HPDE6-E6E7 (cell line): ENCODE data around the gene DNMBP.

Experiments
- DNase-seq: peaks from one replicate; pipeline ENCODE4 v3.0.0; 2011; ENCODE audit warnings: missing footprints; ENCODE audit errors: extremely low spot score

The DNMBP gene

GRCh38 chr10:100009793-100010676 is at the start of gene DNMBP:
Gene DNMBP, minus strand, starts transcription at chr10:100009947. Its CDS starts 37,823 bp downstream, at chr10:99972124.
- peak; percentile 86 for DNase-seq

GRCh38 chr10:100057948-100058347 is 48.2 kb upstream of the DNMBP start:
- DNase-seq, result no peak

- DNase-seq, result no peak
These were observed 44.1 kb upstream of the DNMBP start for GRCh38 chr10:100053686-100054460.

- DNase-seq, result peak; percentile 44
These were observed 36.3 kb upstream of the DNMBP start for GRCh38 chr10:100046021-100046486.

GRCh38 chr10:100045592-100045991 is 35.8 kb upstream of the DNMBP start:
- DNase-seq, result no peak

GRCh38 chr10:100043796-100044195 is 34.0 kb upstream of the DNMBP start:
- DNase-seq, result no peak

- peak; percentile 62 for DNase-seq
These were observed 33.6 kb upstream of the DNMBP start for GRCh38 chr10:100043344-100043743.

- DNase-seq, result no peak
These were observed 31.7 kb upstream of the DNMBP start for GRCh38 chr10:100041306-100042002.

GRCh38 chr10:100038561-100039071 is 28.9 kb upstream of the DNMBP start:
- DNase-seq, result no peak

GRCh38 chr10:100037758-100038315 is 28.1 kb upstream of the DNMBP start:
- no peak for DNase-seq

GRCh38 chr10:100036850-100037249 is 27.1 kb upstream of the DNMBP start:
- no peak for DNase-seq

- DNase-seq, result no peak
These were observed 24.1 kb upstream of the DNMBP start for GRCh38 chr10:100033766-100034418.

GRCh38 chr10:100027416-100027815 is 17.7 kb upstream of the DNMBP start:
- DNase-seq, result no peak

GRCh38 chr10:100025576-100025975 is 15.8 kb upstream of the DNMBP start:
- DNase-seq, result no peak

- DNase-seq, result no peak
These were observed 15.0 kb upstream of the DNMBP start for GRCh38 chr10:100024748-100025147.

- no peak for DNase-seq
These were observed 12.7 kb upstream of the DNMBP start for GRCh38 chr10:100022403-100022802.

GRCh38 chr10:100021322-100021721 is 11.6 kb upstream of the DNMBP start:
- DNase-seq, result no peak

GRCh38 chr10:100020886-100021253 is 11.1 kb upstream of the DNMBP start:
- no peak for DNase-seq

- DNase-seq, result no peak
These were observed 10.6 kb upstream of the DNMBP start for GRCh38 chr10:100020142-100020885.

GRCh38 chr10:100019787-100020141 is 10.0 kb upstream of the DNMBP start:
- DNase-seq, result no peak
